DND-41 (cell line): ENCODE data around the gene PAX2.
"Not testable (repeated sequence)": the region's sequence is repeated elsewhere in the genome, so short reads cannot be mapped to it uniquely, and the experiment has no call there.

Experiments used
- ATAC-seq: fragments of 200-7000 bp; cut with Tn5 transposase; 3 replicates; pipeline ENCODE4 v1.9.1; 2021; ENCODE audit warnings: low read depth; ENCODE audit not compliant: insufficient read depth
- DNase-seq: peaks from one replicate; pipeline ENCODE4 v3.0.0-alpha.2; 2020
- H2AFZ ChIP-seq: 2 replicates; pipeline ENCODE4 v1.6.0; 2012; ENCODE audit warnings: low read depth, low read length
- H3K27ac ChIP-seq: 2 replicates; pipeline ENCODE4 v1.5.1; 2012; ENCODE audit warnings: low read length, inconsistent platforms
- H3K27me3 ChIP-seq: fragments of 200-600 bp; sonication (generic); 2 replicates; pipeline ENCODE4 v1.6.0; 2012; ENCODE audit warnings: low read length, mild to moderate bottlenecking, inconsistent platforms; ENCODE audit not compliant: insufficient read depth, poor library complexity
- H3K36me3 ChIP-seq: 2 replicates; pipeline ENCODE4 v1.5.1; 2012; ENCODE audit warnings: low read length, inconsistent platforms; ENCODE audit not compliant: insufficient read depth
- H3K4me1 ChIP-seq: 2 replicates; pipeline ENCODE4 v1.5.1; 2012; ENCODE audit warnings: mild to moderate bottlenecking, low read length; ENCODE audit not compliant: insufficient read depth
- H3K4me2 ChIP-seq: 2 replicates; pipeline ENCODE4 v1.6.0; 2012; ENCODE audit warnings: mild to moderate bottlenecking, moderate library complexity, low read length, inconsistent platforms; ENCODE audit not compliant: insufficient read depth
- H3K4me3 ChIP-seq, 2 experiments: fragments of 200-600 bp in 1 of 2; shearing (Covaris generic) in 1 of 2; 2 replicates each; pipeline ENCODE4 v1.5.1; 2012 to 2016; ENCODE audit warnings: inconsistent platforms in 2 of 2, low read length in 2 of 2, mild to moderate bottlenecking in 2 of 2, low read depth in 1 of 2, moderate library complexity in 1 of 2
- H3K79me2 ChIP-seq: 2 replicates; pipeline ENCODE4 v1.6.0; 2012; ENCODE audit warnings: low read length, inconsistent platforms; ENCODE audit not compliant: insufficient read depth
- H3K9ac ChIP-seq: 2 replicates; pipeline ENCODE4 v1.6.0; 2012; ENCODE audit warnings: low read depth, mild to moderate bottlenecking, inconsistent platforms, low read length, moderate library complexity
- H3K9me3 ChIP-seq: 2 replicates; pipeline ENCODE4 v1.5.1; 2012; ENCODE audit warnings: low read length, moderate library complexity, mild to moderate bottlenecking, inconsistent platforms; ENCODE audit not compliant: insufficient read depth, severe bottlenecking
- H4K20me1 ChIP-seq: 2 replicates; pipeline ENCODE4 v1.6.0; 2012; ENCODE audit warnings: low read length; ENCODE audit not compliant: insufficient read depth
- CTCF ChIP-seq: IDR thresholded peaks from 2 replicates; pipeline ENCODE4 v1.5.1; 2012; ENCODE audit warnings: borderline replicate concordance, low read length, moderate library complexity, mild to moderate bottlenecking; ENCODE audit not compliant: poor library complexity, severe bottlenecking; ENCODE audit errors: extremely low read depth
- EZH2 ChIP-seq: IDR thresholded peaks from 3 replicates; pipeline ENCODE4 v1.6.1; 2012; ENCODE audit warnings: borderline replicate concordance, low read depth, mild to moderate bottlenecking, moderate library complexity, low read length, inconsistent platforms; ENCODE audit not compliant: severe bottlenecking

Gene PAX2

GRCh38 chr10:100697631-100698030, 47.8 kb upstream of the PAX2 start:
- no peak overlapping the region for H2AFZ ChIP-seq
- ATAC-seq (no peak), DNase-seq (no peak)
- H3K4me3 ChIP-seq: no peak overlapping the region
- H3K79me2 ChIP-seq: no peaks in the 10 kb centered on the region
- no peaks in the 10 kb centered on the region for H3K4me1 ChIP-seq
- peaks cover 13% of the 10 kb centered on the region for H3K27me3 ChIP-seq
- TF ChIP-seq EZH2: no peak
- TF ChIP-seq CTCF: no peak
- no peak overlapping the region for H3K27ac ChIP-seq
- no peak overlapping the region for H3K9ac ChIP-seq
- no peak overlapping the region for H3K4me2 ChIP-seq
- no peaks in the 10 kb centered on the region for H4K20me1 ChIP-seq
- no peaks in the 10 kb centered on the region for H3K36me3 ChIP-seq
- H3K9me3 ChIP-seq: no peaks in the 10 kb centered on the region

- H3K27ac ChIP-seq, H3K9me3 ChIP-seq, H3K36me3 ChIP-seq, H2AFZ ChIP-seq, ATAC-seq, H3K4me2 ChIP-seq, H3K4me3 ChIP-seq, H3K9ac ChIP-seq, DNase-seq, H3K79me2 ChIP-seq, H3K4me1 ChIP-seq, H4K20me1 ChIP-seq: not testable (repeated sequence)
- H3K27me3 ChIP-seq: peaks cover 13% of the 10 kb centered on the region
Measured at GRCh38 chr10:100701704-100702103, 43.7 kb upstream of the PAX2 start.

- Histone ChIP-seq H3K27me3 (peaks cover 5% of the 10 kb centered on the region), H3K79me2 (no peaks in the 10 kb centered on the region), H3K27ac (no peak overlapping the region), H3K36me3 (no peaks in the 10 kb centered on the region), H4K20me1 (no peaks in the 10 kb centered on the region), H2AFZ (no peak overlapping the region), H3K4me1 (no peaks in the 10 kb centered on the region), H3K9me3 (no peaks in the 10 kb centered on the region), H3K9ac (no peak overlapping the region), H3K4me2 (no peak overlapping the region), H3K4me3 (no peak overlapping the region)
- TF ChIP-seq EZH2 (no peak), CTCF (peak; percentile 18)
- ATAC-seq: no peak
- no peak for DNase-seq
Measured at GRCh38 chr10:100705139-100705538, 40.2 kb upstream of the PAX2 start.

GRCh38 chr10:100707261-100707848, 38.0 kb upstream of the PAX2 start:
- Histone ChIP-seq H3K79me2 (no peaks in the 10 kb centered on the region), H3K27ac (no peak overlapping the region), H3K36me3 (no peaks in the 10 kb centered on the region), H3K27me3 (peaks cover 15% of the 10 kb centered on the region), H3K9ac (no peak overlapping the region), H4K20me1 (no peaks in the 10 kb centered on the region), H2AFZ (no peak overlapping the region), H3K4me2 (no peak overlapping the region), H3K4me3 (no peak overlapping the region), H3K4me1 (no peaks in the 10 kb centered on the region), H3K9me3 (no peaks in the 10 kb centered on the region)
- DNase-seq (no peak), ATAC-seq (no peak)
- no peak for TF ChIP-seq CTCF
- TF ChIP-seq EZH2: no peak
